ENCODE measurements around the gene LARGE1.

DNA sequence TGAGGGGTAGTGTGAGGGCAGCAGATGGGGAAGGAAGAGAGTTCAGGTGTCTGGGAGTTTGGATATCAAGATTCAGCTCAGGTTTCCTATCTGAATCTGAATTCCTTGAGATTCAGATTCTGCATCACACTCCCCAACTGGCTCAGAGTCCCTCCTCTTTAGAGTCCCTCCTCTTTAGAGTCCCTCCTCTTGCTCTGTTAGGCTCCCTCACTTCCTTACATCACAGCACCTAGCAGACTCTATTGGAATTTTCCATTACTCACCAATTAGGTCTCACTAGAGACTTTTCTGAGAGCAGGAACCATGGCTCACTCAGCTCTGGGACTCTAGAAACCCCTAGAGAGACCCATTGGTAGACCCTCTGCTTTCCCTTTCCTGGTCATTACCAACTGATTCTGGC is 558.7 kb downstream of the LARGE1 start:
- TF ChIP-seq NFIC (IDR thresholded peaks at IDR 0.05) (no peak), MAX (IDR thresholded peaks at IDR 0.05) (no peak), TCF12 (IDR thresholded peaks at IDR 0.05; ENCODE audit: low read depth) (no peak), TAF1 (IDR thresholded peaks at IDR 0.05; ENCODE audit: low read depth) (no peak), YY1 (IDR thresholded peaks at IDR 0.05; ENCODE audit: low read depth) (no peak), EP300 (IDR thresholded peaks at IDR 0.05; ENCODE audit: borderline replicate concordance) (no peak), CREB1 (IDR thresholded peaks at IDR 0.05; ENCODE audit: low read depth) (no peak), CEBPB (IDR thresholded peaks at IDR 0.05) (no peak), RAD21 (IDR thresholded peaks at IDR 0.05; ENCODE audit: low read depth) (no peak), ZBTB7A (IDR thresholded peaks at IDR 0.05; ENCODE audit: low read depth) (no peak), USF1 (IDR thresholded peaks at IDR 0.05) (no peak)
